Sigmoid colon (tissue), 7 donors: ENCODE measurements around the gene PRKD2. TPM values are rescaled to one million over a fixed set of nuclear protein-coding genes. Genes with fewer than 3 reads are reported as not detected.

Source experiments
- DNase-seq: peaks from one replicate; pipeline ENCODE4 v3.0.0-alpha.2; 2019
- H3K27ac ChIP-seq, 4 donors: fragments of 200-600 bp; sonication (generic); one replicate each; pipeline ENCODE4 v1.5.1; 2016 to 2019; ENCODE audit warnings: mild to moderate bottlenecking in 1 of 4
- H3K27me3 ChIP-seq, 3 donors: fragments of 200-600 bp; sonication (generic); one replicate each; pipeline ENCODE4 v1.5.1; 2019; ENCODE audit warnings: mild to moderate bottlenecking in 1 of 3
- H3K36me3 ChIP-seq, 4 donors: fragments of 200-600 bp; sonication (generic); one replicate each; pipeline ENCODE4 v1.5.1; 2016 to 2019
- H3K4me1 ChIP-seq, 4 donors: fragments of 200-600 bp; sonication (generic); one replicate each; pipeline ENCODE4 v1.5.1; 2017 to 2019
- H3K4me3 ChIP-seq, 4 donors: fragments of 200-600 bp; sonication (generic); one replicate each; pipeline ENCODE4 v1.5.1; 2017 to 2019; ENCODE audit warnings: mild to moderate bottlenecking in 2 of 4, moderate library complexity in 1 of 4
- H3K9me3 ChIP-seq, 4 donors: fragments of 200-600 bp in 3 of 4; sonication (generic) in 3 of 4; one replicate each; pipeline versions ENCODE4 v1.5.1 to v1.6.1; 2013 to 2019
- EP300 ChIP-seq, 4 donors: sonication (generic); formaldehyde crosslinking; IDR thresholded peaks; one replicate each; pipeline ENCODE4 v1.6.1; 2017; ENCODE audit warnings: antibody characterized with exemption in 4 of 4
- POLR2A ChIP-seq, 2 donors: fragments of 450-650 bp; IDR thresholded peaks; one replicate each; pipeline ENCODE4 v1.6.1; 2016; ENCODE audit warnings: antibody characterized with exemption in 2 of 2, mild to moderate bottlenecking in 2 of 2, moderate library complexity in 2 of 2
- POLR2AphosphoS5 ChIP-seq, 4 donors: sonication (generic); formaldehyde crosslinking; IDR thresholded peaks; one replicate each; pipeline ENCODE4 v1.6.1; 2017; ENCODE audit warnings: antibody characterized with exemption in 4 of 4
- WGBS, 2 donors: extraction: QIAGEN DNeasy Blood & Tissue Kit; methylation state at CpG; one replicate each; pipeline ENCODE4 v1.1.7; 2013; 5-methylcytosine and 5-hydroxymethylcytosine counted together
- intact Hi-C: fragments of 100-400 bp; cut with DNase I; formaldehyde crosslinking; loops from one replicate; pipeline ENCODE4 v1.15.1; 2023
- polyA plus RNA-seq, 3 donors: library from polyadenylated mRNA; stranded (reverse); fragments of 200-250 nt; gene quantifications; one replicate each; pipeline ENCODE4 v1.2.3, GENCODE V29; 2013
- total RNA-seq, 4 donors: library from RNA; depleted of rRNA; stranded (reverse); fragments of >200 nt; gene quantifications; one replicate each; pipeline ENCODE4 v1.1.0, GENCODE V29; 2016
- TF ChIP-seq, protein P1 (sequence below), 4 experiments: fragments of 450-650 bp in 3 of 4; fragments of 200-600 bp in 1 of 4; IDR thresholded peaks; one replicate each; pipeline ENCODE4 v1.5.1; 2016 to 2019; ENCODE audit warnings: antibody characterized with exemption in 4 of 4, mild to moderate bottlenecking in 3 of 4, moderate library complexity in 2 of 4
- donor health status: healthy with polysubstance abuse.
- donor health status: Bipolar disorder and iron deficiency.
- donor health status: healthy.

The PRKD2 gene
- total and polyA plus RNA-seq, 7 donors: 14.7 to 51.7 (median 18.6) TPM

DNA sequence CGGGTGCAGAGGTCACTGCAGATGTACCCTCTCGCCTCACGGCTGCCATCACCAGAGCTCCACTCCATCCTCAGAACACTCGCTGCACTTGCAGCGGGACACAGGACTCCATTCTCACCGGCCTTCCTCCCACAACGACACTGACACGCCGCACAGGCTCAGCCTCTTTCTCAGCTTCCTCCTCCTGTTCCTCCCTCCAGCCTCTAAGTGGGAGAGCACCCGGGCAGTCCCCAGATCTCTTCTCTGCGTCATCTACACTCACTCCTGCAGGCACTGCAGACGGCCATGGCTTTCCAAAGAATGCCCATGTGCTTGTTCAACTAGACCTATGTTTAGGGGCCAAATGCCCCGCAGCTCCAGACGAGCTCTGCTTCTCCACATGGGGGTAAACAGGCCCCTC, 14.7 kb upstream of the PRKD2 start:
- Histone ChIP-seq H3K4me3 (no peak overlapping the region), H3K9me3 (no peaks in the 10 kb centered on the region), H3K36me3 (peaks cover 43 to 96% (median 71%) of the 10 kb centered on the region in 4 donors), H3K4me1 (peaks cover 0 to 19% (median 13%) of the 10 kb centered on the region in 4 donors), H3K27ac (peak overlapping the region in 1 of 4 donors; percentile 9), H3K27me3 (no peaks in the 10 kb centered on the region)
- WGBS, 2 donors: 70 to 83% methylated on average over 14 of the region's 14 CpGs
- TF ChIP-seq POLR2AphosphoS5 (IDR thresholded peaks at IDR 0.05): no peak
- no peak for TF ChIP-seq EP300 (IDR thresholded peaks at IDR 0.05)
- TF ChIP-seq, protein P1, sequence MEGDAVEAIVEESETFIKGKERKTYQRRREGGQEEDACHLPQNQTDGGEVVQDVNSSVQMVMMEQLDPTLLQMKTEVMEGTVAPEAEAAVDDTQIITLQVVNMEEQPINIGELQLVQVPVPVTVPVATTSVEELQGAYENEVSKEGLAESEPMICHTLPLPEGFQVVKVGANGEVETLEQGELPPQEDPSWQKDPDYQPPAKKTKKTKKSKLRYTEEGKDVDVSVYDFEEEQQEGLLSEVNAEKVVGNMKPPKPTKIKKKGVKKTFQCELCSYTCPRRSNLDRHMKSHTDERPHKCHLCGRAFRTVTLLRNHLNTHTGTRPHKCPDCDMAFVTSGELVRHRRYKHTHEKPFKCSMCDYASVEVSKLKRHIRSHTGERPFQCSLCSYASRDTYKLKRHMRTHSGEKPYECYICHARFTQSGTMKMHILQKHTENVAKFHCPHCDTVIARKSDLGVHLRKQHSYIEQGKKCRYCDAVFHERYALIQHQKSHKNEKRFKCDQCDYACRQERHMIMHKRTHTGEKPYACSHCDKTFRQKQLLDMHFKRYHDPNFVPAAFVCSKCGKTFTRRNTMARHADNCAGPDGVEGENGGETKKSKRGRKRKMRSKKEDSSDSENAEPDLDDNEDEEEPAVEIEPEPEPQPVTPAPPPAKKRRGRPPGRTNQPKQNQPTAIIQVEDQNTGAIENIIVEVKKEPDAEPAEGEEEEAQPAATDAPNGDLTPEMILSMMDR (IDR thresholded peaks at IDR 0.05): no peak
- no peak for TF ChIP-seq POLR2A (IDR thresholded peaks at IDR 0.05)
- DNase-seq: no peak
- intact Hi-C loops: no loop called here

DNA sequence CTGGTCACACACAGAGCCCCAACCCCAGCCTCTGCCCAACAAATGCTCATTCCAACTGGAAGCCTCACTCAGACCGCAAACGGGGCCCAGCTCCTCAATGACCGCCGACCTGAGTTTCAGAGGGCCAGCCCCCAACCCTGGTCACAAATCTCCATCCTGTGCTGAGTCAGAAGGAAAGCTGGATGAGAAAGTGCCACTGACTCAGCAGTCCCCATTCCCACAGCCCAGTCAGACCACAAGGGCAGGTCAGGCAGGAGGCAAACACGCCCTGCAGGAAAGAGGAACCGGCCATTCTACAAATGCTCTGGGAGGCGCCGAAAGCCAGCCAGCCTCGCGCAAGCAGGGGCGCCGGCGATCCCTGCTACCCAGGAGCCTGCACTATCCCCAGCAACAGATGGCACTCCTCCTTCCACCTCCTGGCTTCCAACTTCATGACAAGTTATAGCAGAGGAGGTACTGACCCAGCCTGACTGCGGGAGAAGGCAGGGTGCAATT, 14.1 kb upstream of the PRKD2 start:
- Histone ChIP-seq H3K4me3 (no peak overlapping the region), H3K27me3 (no peaks in the 10 kb centered on the region), H3K27ac (no peak overlapping the region), H3K9me3 (no peaks in the 10 kb centered on the region), H3K36me3 (peaks cover 47 to 98% (median 76%) of the 10 kb centered on the region in 4 donors), H3K4me1 (peaks cover 0 to 19% (median 13%) of the 10 kb centered on the region in 4 donors)
- intact Hi-C loops: no loop called here
- no peak for DNase-seq
- TF ChIP-seq POLR2AphosphoS5 (IDR thresholded peaks at IDR 0.05): no peak
- TF ChIP-seq POLR2A (IDR thresholded peaks at IDR 0.05): no peak
- TF ChIP-seq EP300 (IDR thresholded peaks at IDR 0.05): no peak
- TF ChIP-seq, protein P1 (IDR thresholded peaks at IDR 0.05): no peak
- 60 to 76% methylated on average over 14 of the region's 14 CpGs for WGBS, 2 donors

DNA sequence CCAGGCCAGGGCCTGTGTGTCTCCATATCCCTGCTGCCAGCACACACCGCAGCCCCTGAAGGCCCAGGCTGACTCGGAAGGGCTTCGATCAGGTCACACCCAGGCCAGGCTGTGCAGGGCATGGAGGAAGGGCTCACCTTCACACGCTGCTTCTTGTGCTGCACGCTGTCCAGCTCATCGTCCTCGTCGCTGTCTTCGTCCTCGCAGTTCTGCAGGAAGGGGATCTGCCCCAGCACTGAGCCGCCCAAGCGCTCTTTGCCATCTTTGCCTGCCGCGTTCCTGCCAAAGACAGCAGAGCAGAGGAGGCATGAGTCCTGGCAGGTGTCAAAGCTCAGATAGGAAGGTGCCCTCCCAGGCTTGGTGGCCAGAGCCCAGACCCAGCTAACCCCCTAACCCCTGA, 13.7 kb upstream of the PRKD2 start:
- TF ChIP-seq EP300 (IDR thresholded peaks at IDR 0.05) (no peak), POLR2AphosphoS5 (IDR thresholded peaks at IDR 0.05) (no peak)
- TF ChIP-seq, protein P1 (IDR thresholded peaks at IDR 0.05): no peak
- 96 to 97% methylated on average over 14 of the region's 14 CpGs for WGBS, 2 donors

DNA sequence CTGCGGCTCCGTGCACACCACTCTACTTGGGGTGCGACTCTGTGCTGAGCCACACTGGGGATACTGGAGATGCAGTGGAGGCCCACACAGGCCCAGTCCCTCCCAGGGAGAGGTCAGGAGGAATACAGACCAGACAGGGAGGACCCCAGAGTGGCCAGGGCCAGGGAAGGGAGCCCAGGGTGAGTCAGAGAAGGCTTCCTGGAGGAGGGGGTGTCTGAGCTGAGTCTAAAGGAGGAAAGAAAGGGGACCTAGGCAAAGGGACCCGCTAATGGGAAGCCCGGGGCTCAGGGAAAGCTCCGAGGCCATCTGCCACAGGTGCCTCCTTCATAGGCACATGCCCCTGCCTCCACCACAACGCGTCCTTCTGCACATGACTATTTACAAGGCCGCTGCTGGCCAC, 13.3 kb upstream of the PRKD2 start:
- TF ChIP-seq POLR2A (IDR thresholded peaks at IDR 0.05) (no peak), EP300 (IDR thresholded peaks at IDR 0.05) (no peak), POLR2AphosphoS5 (IDR thresholded peaks at IDR 0.05) (no peak)
- TF ChIP-seq, protein P1 (IDR thresholded peaks at IDR 0.05): no peak
- intact Hi-C loops: no loop called here
- Histone ChIP-seq H3K4me3 (no peak overlapping the region), H3K36me3 (peaks cover 56 to 98% (median 84%) of the 10 kb centered on the region in 4 donors), H3K4me1 (peaks cover 0 to 19% (median 13%) of the 10 kb centered on the region in 4 donors), H3K9me3 (no peaks in the 10 kb centered on the region), H3K27ac (no peak overlapping the region), H3K27me3 (no peaks in the 10 kb centered on the region)
- no peak for DNase-seq
- 95 to 98% methylated on average over 9 of the region's 9 CpGs for WGBS, 2 donors

More for the DNA sequence above, 13.7 kb upstream of the PRKD2 start:
- intact Hi-C loops: no loop called here
- Histone ChIP-seq H3K27ac (no peak overlapping the region), H3K9me3 (no peaks in the 10 kb centered on the region), H3K36me3 (peaks cover 52 to 98% (median 81%) of the 10 kb centered on the region in 4 donors), H3K4me1 (peaks cover 0 to 19% (median 13%) of the 10 kb centered on the region in 4 donors), H3K4me3 (no peak overlapping the region), H3K27me3 (no peaks in the 10 kb centered on the region)
- DNase-seq: peak; percentile 66

DNA sequence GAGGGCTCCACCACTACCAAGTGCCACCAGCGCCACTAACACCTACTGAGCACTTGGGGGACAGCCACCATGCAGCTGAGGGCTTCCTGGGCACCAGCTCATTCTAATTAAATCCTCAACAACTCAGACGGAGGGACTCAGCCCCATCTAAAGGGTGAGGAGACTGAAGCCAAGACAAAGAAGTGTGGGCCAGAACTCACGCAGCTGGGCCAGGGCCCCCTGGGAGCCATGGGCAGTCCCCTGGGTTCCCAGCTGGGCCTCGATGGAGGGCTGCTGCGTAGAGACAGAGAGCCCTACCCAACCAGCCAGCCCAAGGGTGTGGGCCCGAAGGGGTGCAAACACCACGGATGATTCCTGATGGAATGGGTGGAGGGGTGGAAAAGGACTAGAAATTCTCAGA, 12.8 kb upstream of the PRKD2 start:
- TF ChIP-seq EP300 (IDR thresholded peaks at IDR 0.05) (no peak), POLR2A (IDR thresholded peaks at IDR 0.05) (no peak), POLR2AphosphoS5 (IDR thresholded peaks at IDR 0.05) (no peak)
- TF ChIP-seq, protein P1 (IDR thresholded peaks at IDR 0.05): no peak
- Histone ChIP-seq H3K9me3 (no peaks in the 10 kb centered on the region), H3K36me3 (peaks cover 61 to 98% (median 84%) of the 10 kb centered on the region in 4 donors), H3K4me1 (peaks cover 0 to 19% (median 13%) of the 10 kb centered on the region in 4 donors), H3K27me3 (no peaks in the 10 kb centered on the region), H3K27ac (no peak overlapping the region), H3K4me3 (no peak overlapping the region)
- no peak for DNase-seq
- WGBS, 2 donors: 85 to 89% methylated on average over 7 of the region's 7 CpGs
- intact Hi-C loops: no loop called here
